Right atrium auricular region (tissue), 2 donors: ENCODE results near the gene CSDE1. TPM values are rescaled to one million over a fixed set of nuclear protein-coding genes. Genes with fewer than 3 reads are reported as not detected.

ENCODE experiments used
- DNase-seq: peaks from one replicate; pipeline ENCODE4 v3.0.0-alpha.2; 2019; ENCODE audit warnings: low spot score
- H3K27ac ChIP-seq, 2 donors: fragments of 200-600 bp; sonication (generic); 1 replicate in 1 of 2; 2 replicates in 1 of 2; pipeline ENCODE4 v1.5.1; 2016 to 2019
- H3K27me3 ChIP-seq, 2 donors: fragments of 200-600 bp; sonication (generic); one replicate each; pipeline versions ENCODE4 v1.5.1 to v1.6.0; 2017 to 2019
- H3K36me3 ChIP-seq: fragments of 200-600 bp; sonication (generic); one replicate; pipeline ENCODE4 v1.5.1; 2016
- H3K4me1 ChIP-seq, 2 donors: fragments of 200-600 bp; sonication (generic); one replicate each; pipeline versions ENCODE4 v1.5.1 to v1.6.0; 2017 to 2019
- H3K4me3 ChIP-seq, 2 donors: fragments of 200-600 bp; sonication (generic); 1 replicate in 1 of 2; 2 replicates in 1 of 2; pipeline ENCODE4 v1.5.1; 2017 to 2019; ENCODE audit warnings: mild to moderate bottlenecking in 1 of 2, moderate library complexity in 1 of 2
- H3K9me3 ChIP-seq, 2 donors: fragments of 200-600 bp; sonication (generic); one replicate each; pipeline ENCODE4 v1.5.1; 2019
- CTCF ChIP-seq, 2 donors: fragments of 200-600 bp; sonication (generic); IDR thresholded peaks; one replicate each; pipeline ENCODE4 v1.5.1; 2019; ENCODE audit warnings: antibody characterized with exemption in 2 of 2
- total RNA-seq, 2 donors: library from RNA; depleted of rRNA; stranded (reverse); fragments of >200 nt; gene quantifications; one replicate each; pipeline ENCODE4 v1.1.0, GENCODE V29; 2016

CSDE1 gene
- total RNA-seq, 2 donors from 2014 or later = 917 to 1,380 TPM

- Histone ChIP-seq H3K9me3 (no peaks in the 10 kb centered on the region), H3K27ac (no peak overlapping the region), H3K4me1 (no peaks in the 10 kb centered on the region), H3K36me3 (peaks cover 58% of the 10 kb centered on the region), H3K4me3 (no peak overlapping the region), H3K27me3 (no peaks in the 10 kb centered on the region)
- no peak for DNase-seq
- TF ChIP-seq CTCF (IDR thresholded peaks at IDR 0.05) = no peak
Measured at GRCh38 chr1:114707604-114708003, 50.2 kb downstream of the CSDE1 start.

DNA sequence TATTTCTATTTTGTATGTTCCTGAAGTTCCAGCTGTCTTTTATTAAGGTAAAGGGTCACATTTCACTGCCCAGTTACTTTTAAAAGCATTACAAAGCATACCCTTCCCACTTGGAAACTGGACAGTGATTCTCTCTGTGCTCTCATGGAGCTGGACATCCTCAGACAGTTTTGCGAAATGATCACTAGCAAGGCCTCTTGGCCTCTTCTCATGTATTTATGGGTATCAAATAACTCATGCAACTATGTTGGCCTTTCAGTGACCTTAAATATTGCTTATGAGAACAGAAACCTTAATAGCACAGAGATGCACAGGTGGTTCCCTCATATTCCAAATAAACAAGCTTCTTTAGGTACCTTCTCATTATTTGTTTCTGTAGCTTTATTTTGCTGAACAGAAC lies 54.5 kb downstream of the CSDE1 start:
- no peak overlapping the region for H3K27ac ChIP-seq
- no peaks in the 10 kb centered on the region for H3K27me3 ChIP-seq
- no peak for TF ChIP-seq CTCF (IDR thresholded peaks at IDR 0.05)
- H3K4me1 ChIP-seq = no peaks in the 10 kb centered on the region
- no peaks in the 10 kb centered on the region for H3K9me3 ChIP-seq
- H3K4me3 ChIP-seq = no peak overlapping the region
- peaks cover 21% of the 10 kb centered on the region for H3K36me3 ChIP-seq
- no peak for DNase-seq

DNA sequence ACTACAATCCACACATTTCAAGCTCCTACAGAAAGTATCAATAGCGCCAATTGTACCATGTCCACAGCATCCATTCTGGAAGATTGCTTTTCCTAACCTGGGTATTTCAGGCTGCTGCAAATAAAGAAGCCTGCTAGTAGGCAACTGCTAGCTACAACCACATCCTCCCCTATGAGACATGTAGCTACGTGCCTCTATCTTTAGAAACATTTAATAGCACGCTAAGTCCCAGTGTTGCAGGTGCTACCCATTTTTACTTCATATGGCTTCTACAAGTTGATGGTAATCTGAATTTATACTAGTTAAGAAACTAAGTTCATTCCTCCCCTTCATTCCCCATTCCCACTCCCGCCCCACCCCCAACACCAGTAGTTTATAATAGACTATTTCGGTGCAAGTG lies 55.0 kb downstream of the CSDE1 start:
- H3K27me3 ChIP-seq = no peaks in the 10 kb centered on the region
- H3K4me1 ChIP-seq = no peaks in the 10 kb centered on the region
- TF ChIP-seq CTCF (IDR thresholded peaks at IDR 0.05) = no peak
- H3K4me3 ChIP-seq = no peak overlapping the region
- H3K9me3 ChIP-seq = no peaks in the 10 kb centered on the region
- DNase-seq = no peak
- no peak overlapping the region for H3K27ac ChIP-seq
- peaks cover 16% of the 10 kb centered on the region for H3K36me3 ChIP-seq

DNA sequence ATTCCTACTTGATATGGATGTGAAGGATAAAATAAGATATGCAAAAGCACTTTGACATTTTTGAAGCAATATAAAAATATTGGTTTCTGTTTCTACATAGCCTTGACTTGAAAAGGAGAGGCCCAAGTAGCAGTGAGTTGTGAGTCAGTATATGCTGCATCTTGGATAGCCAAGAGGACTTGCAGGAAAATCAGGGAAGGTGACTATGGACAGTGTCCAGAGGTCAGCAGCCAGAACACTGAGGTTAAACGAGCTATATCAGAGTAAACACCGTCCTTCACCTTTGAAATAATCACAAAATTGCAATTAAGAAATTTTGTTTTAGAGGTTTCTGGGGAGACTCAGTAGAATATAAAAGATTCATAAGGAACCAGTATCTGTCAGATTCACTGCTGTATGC lies 55.9 kb downstream of the CSDE1 start:
- H3K4me1 ChIP-seq = no peaks in the 10 kb centered on the region
- H3K27ac ChIP-seq = no peak overlapping the region
- peaks cover 8% of the 10 kb centered on the region for H3K36me3 ChIP-seq
- H3K27me3 ChIP-seq = no peaks in the 10 kb centered on the region
- no peak overlapping the region for H3K4me3 ChIP-seq
- DNase-seq = no peak
- no peak for TF ChIP-seq CTCF (IDR thresholded peaks at IDR 0.05)
- H3K9me3 ChIP-seq = no peaks in the 10 kb centered on the region

- TF ChIP-seq CTCF (IDR thresholded peaks at IDR 0.05) = no peak
- Histone ChIP-seq H3K9me3 (no peaks in the 10 kb centered on the region), H3K4me1 (no peaks in the 10 kb centered on the region), H3K36me3 (no peaks in the 10 kb centered on the region), H3K27me3 (no peaks in the 10 kb centered on the region), H3K27ac (no peak overlapping the region), H3K4me3 (no peak overlapping the region)
- DNase-seq = no peak
Measured at GRCh38 chr1:114700036-114700600, 57.7 kb downstream of the CSDE1 start.

DNA sequence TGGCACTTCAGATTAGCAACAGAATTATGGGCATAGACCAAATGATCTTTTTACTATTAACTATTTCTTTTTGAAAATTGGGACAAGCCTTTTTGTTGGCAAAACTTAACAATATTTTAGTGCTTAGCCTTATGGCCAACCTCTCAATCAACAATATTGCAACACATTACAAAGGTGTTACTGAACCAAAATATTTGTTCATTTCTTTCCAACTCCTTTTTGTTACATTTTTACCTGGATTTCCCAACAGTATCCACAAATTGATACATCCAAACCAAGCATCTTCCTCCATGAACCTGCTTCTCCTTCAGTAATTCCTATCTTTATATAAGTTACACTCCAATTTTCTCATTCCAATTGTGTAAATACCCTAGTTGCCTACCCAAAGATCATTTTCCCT lies 61.0 kb downstream of the CSDE1 start:
- Histone ChIP-seq H3K27ac (no peak overlapping the region), H3K36me3 (no peaks in the 10 kb centered on the region), H3K27me3 (no peaks in the 10 kb centered on the region), H3K4me1 (no peaks in the 10 kb centered on the region), H3K9me3 (no peaks in the 10 kb centered on the region), H3K4me3 (no peak overlapping the region)
- TF ChIP-seq CTCF (IDR thresholded peaks at IDR 0.05) = no peak
- DNase-seq = no peak
